SK-N-SH (cell line): ENCODE measurements around the gene ADCY7. TPM values are rescaled to one million over a fixed set of nuclear protein-coding genes. Genes with fewer than 3 reads are reported as not detected.

Experiments
- CTCF ChIA-PET: fragments of 300-600, 350-600 bp; formaldehyde crosslinking; extraction: SDS; loops from one replicate; lab custom pipeline; 2021; lab: Yijun Ruan, JAX
- POLR2A ChIA-PET: fragments of 350-600 bp; sonication (Branson Sonifier 250); formaldehyde crosslinking; extraction: SDS; loops from one replicate; lab custom pipeline; 2020; ENCODE audit warnings: antibody characterized with exemption, inconsistent platforms; lab: Yijun Ruan, JAX
- DNase-seq: peaks from one replicate; pipeline ENCODE4 v3.0.0; 2012
- H2AFZ ChIP-seq: fragments of 200-600 bp; sonication (generic); 2 replicates; pipeline ENCODE4 v1.8.1; 2016; ENCODE audit warnings: antibody characterized with exemption, mild to moderate bottlenecking, low read depth
- H3F3A ChIP-seq: fragments of 200-600 bp; sonication (generic); replicated peaks from 2 replicates; pipeline ENCODE3; 2016; ENCODE audit warnings: antibody characterized with exemption, mild to moderate bottlenecking; ENCODE audit not compliant: insufficient read depth
- H3K27ac ChIP-seq, 2 experiments: fragments of 200-500 bp in 1 of 2; fragments of 200-600 bp in 1 of 2; sonication (Bioruptor generic) in 1 of 2; sonication (generic), shearing (Covaris generic) in 1 of 2; 2 replicates each; pipeline versions ENCODE4 v1.5.1 to v1.6.1; 2014 to 2016; ENCODE audit warnings: low read depth in 2 of 2, inconsistent platforms in 1 of 2, low read length in 1 of 2, mild to moderate bottlenecking in 1 of 2, mixed read lengths in 1 of 2
- H3K27me3 ChIP-seq: fragments of 200-600 bp; sonication (generic), shearing (Covaris generic); 2 replicates; pipeline ENCODE4 v1.6.1; 2016; ENCODE audit warnings: mixed run types; ENCODE audit not compliant: insufficient read depth
- H3K36me3 ChIP-seq, 2 experiments: fragments of 200-500 bp in 1 of 2; fragments of 200-600 bp in 1 of 2; sonication (Bioruptor generic) in 1 of 2; sonication (generic) in 1 of 2; replicated peaks in 1 of 2; 2 replicates each; pipeline versions ENCODE3 to v1.5.1; 2014 to 2016; ENCODE audit warnings: low read length in 1 of 2, mild to moderate bottlenecking in 1 of 2; ENCODE audit not compliant: insufficient read depth in 2 of 2, control insufficient read depth in 1 of 2
- H3K4me1 ChIP-seq, 2 experiments: fragments of 200-500 bp in 1 of 2; fragments of 200-600 bp in 1 of 2; sonication (Bioruptor generic) in 1 of 2; sonication (generic), shearing (Covaris generic) in 1 of 2; 2 replicates each; pipeline versions ENCODE4 v1.5.1 to v1.6.1; 2014 to 2016; ENCODE audit warnings: low read depth in 1 of 2, low read length in 1 of 2, mixed run types in 1 of 2; ENCODE audit not compliant: insufficient read depth in 2 of 2, control insufficient read depth in 1 of 2
- H3K4me2 ChIP-seq: fragments of 200-600 bp; sonication (generic), shearing (Covaris generic); 2 replicates; pipeline ENCODE4 v1.6.1; 2017; ENCODE audit warnings: mixed run types
- H3K4me3 ChIP-seq, 2 experiments: fragments of 200-500 bp in 1 of 2; fragments of 200-600 bp in 1 of 2; sonication (Bioruptor generic) in 1 of 2; sonication (generic), shearing (Covaris generic) in 1 of 2; 2 replicates each; pipeline versions ENCODE4 v1.5.1 to v1.8.1; 2014 to 2016; ENCODE audit warnings: low read depth in 2 of 2, inconsistent platforms in 1 of 2, low read length in 1 of 2, mild to moderate bottlenecking in 1 of 2, mixed read lengths in 1 of 2, moderate library complexity in 1 of 2
- H3K79me2 ChIP-seq: fragments of 200-600 bp; sonication (generic); 2 replicates; pipeline ENCODE4 v1.8.1; 2017; ENCODE audit warnings: mild to moderate bottlenecking; ENCODE audit not compliant: insufficient read depth
- H3K9ac ChIP-seq: fragments of 200-600 bp; sonication (generic); 2 replicates; pipeline ENCODE4 v1.6.1; 2017; ENCODE audit warnings: mixed run types
- H3K9me2 ChIP-seq: fragments of 200-600 bp; sonication (generic); 2 replicates; pipeline ENCODE4 v1.6.1; 2017; ENCODE audit warnings: mixed run types
- H3K9me3 ChIP-seq: fragments of 200-600 bp; sonication (generic); 2 replicates; pipeline ENCODE4 v1.6.1; 2017; ENCODE audit warnings: mixed run types, mild to moderate bottlenecking, moderate library complexity
- H4K20me1 ChIP-seq: fragments of 200-600 bp; sonication (generic); 2 replicates; pipeline ENCODE4 v1.6.1; 2017; ENCODE audit warnings: mild to moderate bottlenecking, mixed run types; ENCODE audit not compliant: insufficient read depth
- EZH2phosphoT487 ChIP-seq: fragments of 200-600 bp; sonication (generic); IDR thresholded peaks from 2 replicates; pipeline ENCODE4 v1.6.1; 2017; ENCODE audit warnings: low read depth, mixed run types, mild to moderate bottlenecking, antibody characterized with exemption, moderate library complexity, borderline replicate concordance
- FOSL2 ChIP-seq: IDR thresholded peaks from 2 replicates; pipeline ENCODE4 v1.4.0; 2012; ENCODE audit warnings: low read depth, mild to moderate bottlenecking, moderate library complexity, borderline replicate concordance
- FOXM1 ChIP-seq: IDR thresholded peaks from 2 replicates; pipeline ENCODE4 v1.4.0; 2012; ENCODE audit warnings: low read depth, mild to moderate bottlenecking
- GATA2 ChIP-seq: sonication (generic); formaldehyde crosslinking; IDR thresholded peaks from 2 replicates; pipeline ENCODE4 v1.5.0; 2020; ENCODE audit warnings: mild to moderate bottlenecking, missing genetic modification reagents
- JUND ChIP-seq: IDR thresholded peaks from 2 replicates; pipeline ENCODE4 v1.4.0; 2012
- MAX ChIP-seq: IDR thresholded peaks from 2 replicates; pipeline ENCODE4 v1.4.0; 2012; ENCODE audit warnings: low read depth
- MXI1 ChIP-seq: IDR thresholded peaks from 2 replicates; pipeline ENCODE4 v1.6.1; 2012; ENCODE audit warnings: mild to moderate bottlenecking, low read depth, low read length, improper control_type of control experiment
- NFIC ChIP-seq: IDR thresholded peaks from 2 replicates; pipeline ENCODE4 v1.4.0; 2012; ENCODE audit warnings: borderline replicate concordance
- NRF1 ChIP-seq: IDR thresholded peaks from 2 replicates; pipeline ENCODE4 v1.6.1; 2012; ENCODE audit warnings: low read depth, mild to moderate bottlenecking, low read length
- REST ChIP-seq: IDR thresholded peaks from 2 replicates; pipeline ENCODE4 v1.6.1; 2012; ENCODE audit warnings: mild to moderate bottlenecking, low read depth, low read length, moderate library complexity
- RFX5 ChIP-seq: IDR thresholded peaks from 2 replicates; pipeline ENCODE4 v1.6.1; 2012; ENCODE audit warnings: mild to moderate bottlenecking, improper control_type of control experiment, low read length
- SMC3 ChIP-seq: IDR thresholded peaks from 2 replicates; pipeline ENCODE4 v1.6.1; 2012; ENCODE audit warnings: low read depth, low read length, improper control_type of control experiment
- TAF1 ChIP-seq: IDR thresholded peaks from 2 replicates; pipeline ENCODE4 v1.6.1; 2012; ENCODE audit warnings: low read depth, mild to moderate bottlenecking, low read length, moderate library complexity, borderline replicate concordance
- TCF12 ChIP-seq: IDR thresholded peaks from 2 replicates; pipeline ENCODE4 v1.4.0; 2012
- WGBS: methylation state at CpG from one replicate; pipeline ENCODE4 v1.1.6; 2017; ENCODE audit warnings: low lambda C conversion rate; 5-methylcytosine and 5-hydroxymethylcytosine counted together
- polyA plus RNA-seq, 3 experiments: library from polyadenylated mRNA; depleted of rRNA; stranded (reverse); fragments of >200 nt; gene quantifications; 2 replicates each; pipeline ENCODE4 v1.2.3, GENCODE V29; 2012
- TF ChIP-seq, protein P1 (sequence below): fragments of 200-600 bp; sonication (generic); IDR thresholded peaks from 2 replicates; pipeline ENCODE4 v1.6.1; 2017; ENCODE audit warnings: antibody characterized with exemption, mild to moderate bottlenecking, moderate library complexity
- TF ChIP-seq, protein P2 (sequence below): fragments of 150-350 bp; IDR thresholded peaks from 2 replicates; pipeline ENCODE4 v1.6.1; 2017; ENCODE audit warnings: antibody characterized with exemption, low read length, low read depth, borderline replicate concordance
- TF ChIP-seq, protein P3 (sequence below): IDR thresholded peaks from 2 replicates; pipeline ENCODE4; 2012

ADCY7 gene
- polyA plus RNA-seq, 1 of the 3 experiments (the other 2 are of a cell fraction) = 14.3 TPM

DNA sequence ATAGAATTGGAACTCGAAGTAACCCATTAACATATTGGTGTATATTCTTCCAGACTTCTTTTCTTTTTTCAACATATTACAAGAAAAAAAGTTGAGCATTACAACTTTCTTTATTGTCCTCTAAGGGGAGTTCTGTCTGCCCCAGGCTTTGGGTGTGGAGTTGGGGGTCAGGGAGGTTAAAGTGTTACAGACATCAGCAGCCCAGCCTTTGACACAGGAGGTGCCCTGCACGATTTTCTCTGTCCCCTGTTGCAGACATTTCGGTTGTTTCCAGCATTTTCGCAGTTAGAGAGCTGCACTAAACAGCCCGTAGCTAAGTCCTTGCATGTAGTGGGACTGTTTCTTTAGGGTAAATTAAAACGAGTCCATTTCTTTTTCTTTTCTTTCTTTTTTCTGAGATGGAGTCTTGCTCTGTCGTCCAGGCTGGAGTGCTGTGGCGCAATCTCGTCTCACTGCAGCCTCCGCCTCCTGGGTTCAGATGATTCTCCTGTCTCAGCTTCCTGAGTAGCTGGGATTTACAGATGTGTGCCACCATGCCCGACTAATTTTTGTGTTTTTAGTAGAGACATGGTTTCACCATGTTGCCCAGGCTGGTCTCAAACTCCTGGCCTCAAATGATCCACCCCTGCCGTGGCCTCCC is 13.4 kb upstream of the ADCY7 start (continued):
- TF ChIP-seq, protein P1, sequence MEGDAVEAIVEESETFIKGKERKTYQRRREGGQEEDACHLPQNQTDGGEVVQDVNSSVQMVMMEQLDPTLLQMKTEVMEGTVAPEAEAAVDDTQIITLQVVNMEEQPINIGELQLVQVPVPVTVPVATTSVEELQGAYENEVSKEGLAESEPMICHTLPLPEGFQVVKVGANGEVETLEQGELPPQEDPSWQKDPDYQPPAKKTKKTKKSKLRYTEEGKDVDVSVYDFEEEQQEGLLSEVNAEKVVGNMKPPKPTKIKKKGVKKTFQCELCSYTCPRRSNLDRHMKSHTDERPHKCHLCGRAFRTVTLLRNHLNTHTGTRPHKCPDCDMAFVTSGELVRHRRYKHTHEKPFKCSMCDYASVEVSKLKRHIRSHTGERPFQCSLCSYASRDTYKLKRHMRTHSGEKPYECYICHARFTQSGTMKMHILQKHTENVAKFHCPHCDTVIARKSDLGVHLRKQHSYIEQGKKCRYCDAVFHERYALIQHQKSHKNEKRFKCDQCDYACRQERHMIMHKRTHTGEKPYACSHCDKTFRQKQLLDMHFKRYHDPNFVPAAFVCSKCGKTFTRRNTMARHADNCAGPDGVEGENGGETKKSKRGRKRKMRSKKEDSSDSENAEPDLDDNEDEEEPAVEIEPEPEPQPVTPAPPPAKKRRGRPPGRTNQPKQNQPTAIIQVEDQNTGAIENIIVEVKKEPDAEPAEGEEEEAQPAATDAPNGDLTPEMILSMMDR = no peak
- TF ChIP-seq RFX5 = no peak
- no peak for TF ChIP-seq GATA2
- no peak for TF ChIP-seq FOSL2
- TF ChIP-seq REST = no peak
- no peak for TF ChIP-seq FOXM1
- no peak for TF ChIP-seq TAF1

- CTCF ChIA-PET = interaction anchor here (2.2 kb wide), 1 partner anchor 29 kb away, joined by 6 read pairs; no protein-coding TSS in a partner anchor
- Histone ChIP-seq H3K9ac (no peak overlapping the region), H3K36me3 (no peaks in the 10 kb centered on the region)
These were observed 12.8 kb upstream of the ADCY7 start for GRCh38 chr16:50253514-50253910.

More at GRCh38 chr16:50253514-50253910, 12.8 kb upstream of the ADCY7 start:
- no peak overlapping the region for H2AFZ ChIP-seq
- no peaks in the 10 kb centered on the region for H4K20me1 ChIP-seq
- WGBS = 97% methylated on average over 7 of the region's 8 CpGs
- H3F3A ChIP-seq = no peaks in the 10 kb centered on the region
- H3K4me3 ChIP-seq = no peak overlapping the region
- POLR2A ChIA-PET = no interaction called here
- no peak for DNase-seq
- peaks cover 6 to 7% of the 10 kb centered on the region in 2 experiments; a peak in 2 of 4 replicates for H3K4me1 ChIP-seq
- no peaks in the 10 kb centered on the region for H3K79me2 ChIP-seq
- TF ChIP-seq MAX = no peak
- no peak for TF ChIP-seq TAF1
- no peak for TF ChIP-seq TCF12
- no peak for TF ChIP-seq JUND
- no peak for TF ChIP-seq EZH2phosphoT487
- TF ChIP-seq RFX5 = no peak
- TF ChIP-seq SMC3 = no peak
- TF ChIP-seq NFIC = no peak
- TF ChIP-seq, protein P1 = no peak
- TF ChIP-seq, protein P2, sequence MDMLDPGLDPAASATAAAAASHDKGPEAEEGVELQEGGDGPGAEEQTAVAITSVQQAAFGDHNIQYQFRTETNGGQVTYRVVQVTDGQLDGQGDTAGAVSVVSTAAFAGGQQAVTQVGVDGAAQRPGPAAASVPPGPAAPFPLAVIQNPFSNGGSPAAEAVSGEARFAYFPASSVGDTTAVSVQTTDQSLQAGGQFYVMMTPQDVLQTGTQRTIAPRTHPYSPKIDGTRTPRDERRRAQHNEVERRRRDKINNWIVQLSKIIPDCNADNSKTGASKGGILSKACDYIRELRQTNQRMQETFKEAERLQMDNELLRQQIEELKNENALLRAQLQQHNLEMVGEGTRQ = no peak
- TF ChIP-seq, protein P3, sequence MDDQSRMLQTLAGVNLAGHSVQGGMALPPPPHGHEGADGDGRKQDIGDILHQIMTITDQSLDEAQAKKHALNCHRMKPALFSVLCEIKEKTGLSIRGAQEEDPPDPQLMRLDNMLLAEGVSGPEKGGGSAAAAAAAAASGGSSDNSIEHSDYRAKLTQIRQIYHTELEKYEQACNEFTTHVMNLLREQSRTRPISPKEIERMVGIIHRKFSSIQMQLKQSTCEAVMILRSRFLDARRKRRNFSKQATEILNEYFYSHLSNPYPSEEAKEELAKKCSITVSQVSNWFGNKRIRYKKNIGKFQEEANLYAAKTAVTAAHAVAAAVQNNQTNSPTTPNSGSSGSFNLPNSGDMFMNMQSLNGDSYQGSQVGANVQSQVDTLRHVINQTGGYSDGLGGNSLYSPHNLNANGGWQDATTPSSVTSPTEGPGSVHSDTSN = no peak
- no peak for TF ChIP-seq NRF1
- TF ChIP-seq MXI1 = no peak
- no peak overlapping the region for H3K27ac ChIP-seq
- H3K9me2 ChIP-seq = no peaks in the 10 kb centered on the region
- H3K9me3 ChIP-seq = no peaks in the 10 kb centered on the region
- H3K4me2 ChIP-seq = no peak overlapping the region
- no peaks in the 10 kb centered on the region for H3K27me3 ChIP-seq
